Heart left ventricle (tissue), 16 donors: ENCODE measurements around the gene ABCC8. TPM values are rescaled to one million over a fixed set of nuclear protein-coding genes. Genes with fewer than 3 reads are reported as not detected.

Source experiments
- ATAC-seq, 4 donors: fragments of 200-7000 bp; cut with Tn5 transposase; one replicate each; pipeline ENCODE4 v1.9.1; 2020 to 2022; ENCODE audit warnings: moderate library complexity in 4 of 4, mild to moderate bottlenecking in 3 of 4, moderate number of reproducible peaks in 1 of 4
- DNase-seq, 5 donors: peaks; one replicate each; pipeline ENCODE4 v3.0.0-alpha.2; 2020
- H3K27ac ChIP-seq, 12 donors: fragments of 200-600 bp; sonication (generic) in 4 of 12; one replicate each; pipeline versions ENCODE4 v1.5.0 to v1.8.0; 2016 to 2022; ENCODE audit warnings: mild to moderate bottlenecking in 2 of 12
- H3K27me3 ChIP-seq, 9 donors: fragments of 200-600 bp; sonication (generic) in 2 of 9; one replicate each; pipeline versions ENCODE4 v1.5.1 to v1.8.0; 2016 to 2022; ENCODE audit warnings: mild to moderate bottlenecking in 3 of 9
- H3K36me3 ChIP-seq, 9 donors: fragments of 200-600 bp; sonication (generic) in 2 of 9; one replicate each; pipeline versions ENCODE4 v1.5.0 to v1.8.0; 2018 to 2022; ENCODE audit warnings: mild to moderate bottlenecking in 2 of 9
- H3K4me1 ChIP-seq, 12 donors: fragments of 200-600 bp; sonication (generic) in 4 of 12; one replicate each; pipeline versions ENCODE4 v1.5.0 to v1.8.0; 2016 to 2022; ENCODE audit warnings: mild to moderate bottlenecking in 3 of 12
- H3K4me3 ChIP-seq, 12 donors: fragments of 200-600 bp; sonication (generic) in 4 of 12; one replicate each; pipeline versions ENCODE4 v1.5.0 to v1.8.0; 2017 to 2022; ENCODE audit warnings: mild to moderate bottlenecking in 9 of 12, moderate library complexity in 4 of 12
- H3K9me3 ChIP-seq, 12 donors: fragments of 200-600 bp; sonication (generic) in 4 of 12; one replicate each; pipeline versions ENCODE4 v1.5.0 to v1.8.0; 2016 to 2022; ENCODE audit warnings: mild to moderate bottlenecking in 1 of 12
- POLR2A ChIP-seq, 2 donors: fragments of 450-650 bp; IDR thresholded peaks; one replicate each; pipeline ENCODE4 v1.6.1; 2017; ENCODE audit warnings: antibody characterized with exemption in 2 of 2, mild to moderate bottlenecking in 2 of 2, moderate library complexity in 2 of 2
- WGBS, 4 donors: extraction: QIAGEN DNeasy Blood & Tissue Kit in 2 of 4; methylation state at CpG; one replicate each; pipeline versions ENCODE4 v1.1.5 to v1.1.7; 2013 to 2018; 5-methylcytosine and 5-hydroxymethylcytosine counted together
- intact Hi-C, 10 donors: fragments of 100-400 bp; cut with DNase I; formaldehyde crosslinking; loops; one replicate each; pipeline versions ENCODE4 v1.11.1 to v1.14.2; 2022
- polyA plus RNA-seq, 2 donors: library from polyadenylated mRNA; stranded (reverse); fragments of 200-250 nt; gene quantifications; one replicate each; pipeline ENCODE4 v1.2.3, GENCODE V29; 2013
- total RNA-seq, 9 donors: library from RNA; depleted of rRNA in 2 of 9; stranded (reverse); fragments of >200 nt in 2 of 9; fragmentation: NEBNext Ultra II Directional in 3 of 9; extraction: Animal tissue kit (Norgen Biotek cat#: 25700) in 3 of 9; gene quantifications; one replicate each; pipeline versions ENCODE4 v1.1.0 to v1.2.4, GENCODE V29; 2016 to 2023
- TF ChIP-seq, protein P1 (sequence below), 12 donors: fragments of 200-600 bp; sonication (generic) in 4 of 12; IDR thresholded peaks; one replicate each; pipeline versions ENCODE4 v1.5.0 to v1.8.0; 2018 to 2022; ENCODE audit warnings: antibody characterized with exemption in 12 of 12, mild to moderate bottlenecking in 5 of 12
- donor health status: ischemic (EF 13 %, LVEDD 7.1; RV severe dilation, severe dysfunction).
- donor health status: healthy with polysubstance abuse.
- donor health status: DM: no; HTN: yes; CAD: no.
- donor health status: DM: no; HTN: no; CAD: no.
- donor health status: ischemic (EF 25% LVEDD 6.9; RV normal size, moderate dysfunction).
- donor health status: ischemic (EF 25% LVEDD 5.7; RV mildly dilated, moderate dysfunction).
- donor health status: healthy.
- donor health status: DM: yes; HTN: yes; CAD: no.
- donor health status: ischemic (EF 35%, LVEDD 5.7; RV mildly dilated, moderate dysfunction).
- donor health status: nonischemic (EF 11% LVEDD 7.7; RV severe dilation, severe dysfunction).
- donor health status: DM: yes; HTN: yes; CAD: no.
- donor health status: PGD.
- donor health status: ischemic (EF 29% LVEDD 5.4; RV normal size, mild dysfunction).
- donor health status: nonischemic (EF 23%, LVEDD 6.1; RV moderate dilation, normal function).

The ABCC8 gene
- total and polyA plus RNA-seq, 11 donors, result 0.69 to 9.6 (median 3.6) TPM

DNA sequence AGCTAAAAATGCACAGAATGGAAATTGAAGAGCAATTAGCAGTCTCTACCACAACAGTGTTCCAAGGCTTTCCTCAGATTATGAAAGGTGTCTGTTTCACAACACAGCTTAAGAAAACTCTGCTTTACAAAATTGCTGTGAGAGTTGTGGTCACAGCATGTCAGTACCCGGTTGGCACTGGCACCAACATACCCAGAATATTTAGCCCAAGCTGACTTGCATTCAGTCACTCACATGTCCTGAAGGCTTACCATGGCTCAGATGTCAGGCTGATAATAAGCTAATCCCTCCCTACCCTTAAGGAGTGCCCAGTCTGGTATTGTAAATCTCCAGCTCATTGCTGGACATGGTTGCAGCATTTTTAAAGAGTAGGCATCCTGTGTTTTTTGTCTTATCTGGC lies 110.2 kb downstream of the ABCC8 start:
- H3K4me1 ChIP-seq, result no peaks in the 10 kb centered on the region
- H3K27ac ChIP-seq, result no peak overlapping the region
- H3K27me3 ChIP-seq, result no peaks in the 10 kb centered on the region
- 89 to 95% (median 92%) methylated on average over 1 of the region's 1 CpG for whole genome bisulfite sequencing, 4 donors
- ATAC-seq (no peak), DNase-seq (no peak)
- H3K9me3 ChIP-seq, result peaks cover 0 to 31% (median 23%) of the 10 kb centered on the region in 12 donors
- no peak for TF ChIP-seq POLR2A (IDR thresholded peaks at IDR 0.05)
- TF ChIP-seq, protein P1, sequence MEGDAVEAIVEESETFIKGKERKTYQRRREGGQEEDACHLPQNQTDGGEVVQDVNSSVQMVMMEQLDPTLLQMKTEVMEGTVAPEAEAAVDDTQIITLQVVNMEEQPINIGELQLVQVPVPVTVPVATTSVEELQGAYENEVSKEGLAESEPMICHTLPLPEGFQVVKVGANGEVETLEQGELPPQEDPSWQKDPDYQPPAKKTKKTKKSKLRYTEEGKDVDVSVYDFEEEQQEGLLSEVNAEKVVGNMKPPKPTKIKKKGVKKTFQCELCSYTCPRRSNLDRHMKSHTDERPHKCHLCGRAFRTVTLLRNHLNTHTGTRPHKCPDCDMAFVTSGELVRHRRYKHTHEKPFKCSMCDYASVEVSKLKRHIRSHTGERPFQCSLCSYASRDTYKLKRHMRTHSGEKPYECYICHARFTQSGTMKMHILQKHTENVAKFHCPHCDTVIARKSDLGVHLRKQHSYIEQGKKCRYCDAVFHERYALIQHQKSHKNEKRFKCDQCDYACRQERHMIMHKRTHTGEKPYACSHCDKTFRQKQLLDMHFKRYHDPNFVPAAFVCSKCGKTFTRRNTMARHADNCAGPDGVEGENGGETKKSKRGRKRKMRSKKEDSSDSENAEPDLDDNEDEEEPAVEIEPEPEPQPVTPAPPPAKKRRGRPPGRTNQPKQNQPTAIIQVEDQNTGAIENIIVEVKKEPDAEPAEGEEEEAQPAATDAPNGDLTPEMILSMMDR (IDR thresholded peaks at IDR 0.05), result no peak
- H3K36me3 ChIP-seq, result peaks cover 0 to 43% (median 9%) of the 10 kb centered on the region in 9 donors
- no peak overlapping the region for H3K4me3 ChIP-seq
- intact Hi-C loops, result no loop called here

DNA sequence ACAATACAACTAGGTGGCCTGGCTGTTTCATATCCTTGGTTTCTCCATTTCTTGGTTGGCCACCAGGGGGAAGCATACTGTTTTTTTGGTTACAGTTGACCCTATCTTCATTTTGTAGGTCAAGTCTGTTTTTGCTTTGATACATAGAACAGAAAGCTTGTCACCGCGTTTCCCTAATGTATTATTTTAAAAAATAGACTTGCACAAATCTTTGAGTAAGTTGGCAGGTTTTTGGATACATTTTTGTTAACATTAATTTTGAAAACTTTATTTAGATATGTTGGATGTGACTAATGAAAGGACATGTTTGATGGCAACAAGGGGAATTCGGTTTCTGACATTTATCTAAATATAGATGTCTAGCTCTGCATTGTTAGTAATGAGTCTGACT lies 122.0 kb downstream of the ABCC8 start:
- intact Hi-C loops, result loop anchor here in 3 of 10 donors (5.0 to 10.0 kb wide), 4 partner anchors 77 to 147 kb away; partner anchors contain the start of genes NUCB2 (in 1 of the 3) and PIK3C2A (in 1 of the 3)
- Histone ChIP-seq H3K27me3 (no peaks in the 10 kb centered on the region), H3K9me3 (no peaks in the 10 kb centered on the region), H3K4me1 (peaks cover 0 to 34% (median 13%) of the 10 kb centered on the region in 12 donors), H3K4me3 (peak overlapping the region in 4 of 12 donors; percentile 56 to 79 (median 70)), H3K36me3 (peaks cover 0 to 9% (median 0%) of the 10 kb centered on the region in 9 donors), H3K27ac (no peak overlapping the region)
- WGBS, 4 donors, result 22 to 43% (median 34%) methylated on average over 3 of the region's 3 CpGs
- DNase-seq (peak in 4 of 5 donors; percentile 35 to 65 (median 52)), ATAC-seq (peak in 3 of 4 donors; percentile 48 to 62 (median 53))
- TF ChIP-seq, protein P1 (IDR thresholded peaks at IDR 0.05), result peak; percentile 49 to 78 (median 72)
- no peak for TF ChIP-seq POLR2A (IDR thresholded peaks at IDR 0.05)

DNA sequence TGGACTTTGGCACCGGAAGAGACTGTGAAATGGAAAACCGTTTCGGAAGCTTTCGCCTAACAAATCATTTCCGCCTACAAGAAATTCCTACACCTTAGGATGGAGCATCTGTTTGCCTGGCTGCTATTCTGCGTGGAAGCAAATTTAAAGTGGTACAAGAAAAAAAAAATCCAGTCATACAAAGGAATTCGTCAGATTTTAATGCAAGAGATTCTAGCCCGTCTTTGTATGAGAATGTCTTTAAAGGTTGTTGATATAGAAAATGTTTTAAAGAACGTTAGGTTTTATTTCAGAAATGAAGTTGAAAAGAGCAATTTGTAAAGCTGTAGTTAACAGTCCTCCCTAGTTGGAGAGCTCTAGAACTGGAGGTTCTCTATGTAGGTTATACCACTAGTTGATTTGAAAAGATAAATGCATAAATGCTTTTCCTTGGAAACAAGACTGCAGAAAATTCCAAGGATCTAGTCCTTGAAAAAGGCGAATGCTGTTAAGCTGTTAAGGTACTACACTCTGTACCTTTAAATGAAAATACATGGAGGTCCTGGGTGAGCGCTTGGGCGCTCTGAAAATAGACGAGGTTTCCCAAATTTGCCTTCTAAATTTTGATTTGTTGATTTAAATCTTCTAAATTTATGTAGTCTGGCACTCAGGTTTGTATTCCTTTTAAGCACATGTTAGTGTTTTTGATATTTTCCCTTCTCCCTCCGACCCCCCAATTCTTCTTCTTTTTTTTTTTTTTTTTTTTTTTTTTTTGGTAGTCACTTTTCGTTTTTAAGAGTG lies 122.6 kb downstream of the ABCC8 start:
- WGBS, 4 donors, result 6 to 10% (median 6%) methylated on average over 15 of the region's 15 CpGs
- H3K36me3 ChIP-seq, result peaks cover 0 to 5% (median 0%) of the 10 kb centered on the region in 9 donors
- no peaks in the 10 kb centered on the region for H3K27me3 ChIP-seq
- intact Hi-C loops, result loop anchor here in 3 of 10 donors (5.0 to 10.0 kb wide), 4 partner anchors 77 to 147 kb away; partner anchors contain the start of genes NUCB2 (in 1 of the 3) and PIK3C2A (in 1 of the 3)
- DNase-seq, result no peak
- TF ChIP-seq POLR2A (IDR thresholded peaks at IDR 0.05), result no peak
- TF ChIP-seq, protein P1 (IDR thresholded peaks at IDR 0.05), result no peak
- peak overlapping the region; percentile 46 to 79 (median 70) for H3K4me3 ChIP-seq
- peak overlapping the region; percentile 67 to 90 (median 80) for H3K27ac ChIP-seq
- H3K9me3 ChIP-seq, result no peaks in the 10 kb centered on the region
- peak in 1 of 4 donors; percentile 23 for ATAC-seq
- peaks cover 0 to 34% (median 13%) of the 10 kb centered on the region in 12 donors for H3K4me1 ChIP-seq
